ENCODE data around the gene NDUFV2. TPM values are rescaled to one million over a fixed set of nuclear protein-coding genes. Genes with fewer than 3 reads are reported as not detected.

The NDUFV2 gene
- total and polyA plus RNA-seq, 2 of the 8 experiments (the other 6 are each of a cell fraction or from before 2014, with no cell fraction given) = 90.8 to 191 TPM

DNA sequence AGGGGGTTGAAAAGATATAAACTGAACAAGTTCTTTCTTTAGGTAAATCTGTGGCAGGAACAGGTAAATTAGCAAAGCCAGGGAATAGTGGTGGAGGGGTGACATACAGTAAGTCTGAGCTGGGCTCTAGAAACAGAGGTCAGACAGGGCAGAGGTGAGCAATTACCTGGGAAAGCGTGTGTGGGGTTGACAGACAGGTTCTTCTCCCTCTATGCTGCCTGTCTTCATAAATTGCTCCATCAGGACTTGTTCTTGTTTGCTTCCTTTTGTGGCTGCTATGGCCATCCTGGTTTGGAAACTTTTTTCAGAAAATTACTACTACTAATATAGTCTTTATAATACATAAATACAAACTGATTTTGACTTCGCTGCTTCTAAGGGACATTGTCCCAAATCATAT, 30.7 kb downstream of the NDUFV2 start:
- Histone ChIP-seq H2BK5ac (ENCODE audit: low read depth, low read length) (no peak overlapping the region), H3K23me2 (ENCODE audit: low read depth, low read length) (peaks cover 8% of the 10 kb centered on the region), H4K5ac (ENCODE audit: insufficient read length, low read depth, low read length) (no peak overlapping the region), H3K18ac (ENCODE audit: extremely low read depth, low read length) (no peak overlapping the region), H3K79me1 (ENCODE audit: low read depth, low read length) (peaks cover 4% of the 10 kb centered on the region; the same call in 1 of the 2 replicates), H3K4me3 (ENCODE audit: extremely low read depth in 1 of 4, insufficient read depth in 2 of 4, low read depth in 3 of 4, low read length in 4 of 4) (no peak overlapping the region), H3K14ac (ENCODE audit: insufficient read length) (no peak overlapping the region), H2AFZ (ENCODE audit: low read length) (no peak overlapping the region), H2AK5ac (ENCODE audit: low read depth, low read length) (no peak overlapping the region), H2BK20ac (ENCODE audit: low read length) (no peak overlapping the region), H3K56ac (replicated peaks; ENCODE audit: insufficient read length, low read depth, low read length) (no peak overlapping the region), H4K8ac (ENCODE audit: extremely low read depth, insufficient read depth, low read length) (no peak overlapping the region), H2BK12ac (ENCODE audit: low read depth, low read length) (no peak overlapping the region), H3K4ac (replicated peaks; ENCODE audit: insufficient read length, low read depth, low read length) (no peak overlapping the region), H3K27ac (ENCODE audit: low read depth, low read length) (no peak overlapping the region), H2BK15ac (ENCODE audit: low read length) (no peak overlapping the region), H4K20me1 (replicated peaks in 1 of 2; ENCODE audit: control insufficient read depth in 1 of 2, insufficient read depth in 2 of 2, low read length in 2 of 2) (peaks cover 0 to 7% of the 10 kb centered on the region in 2 experiments), H2BK120ac (replicated peaks; ENCODE audit: low read depth, low read length) (no peak overlapping the region), H3K79me2 (ENCODE audit: control insufficient read depth in 1 of 2, insufficient read depth in 2 of 2, low read length in 2 of 2) (peaks cover 4 to 11% of the 10 kb centered on the region in 2 experiments), H3K36me3 (ENCODE audit: control insufficient read depth in 2 of 4, insufficient read depth in 4 of 4, low read length in 3 of 4) (peaks cover 9 to 67% (median 29%) of the 10 kb centered on the region in 4 experiments), H3K9ac (replicated peaks in 1 of 4; ENCODE audit: extremely low read depth in 1 of 4, low read depth in 3 of 4, low read length in 3 of 4) (no peak overlapping the region), H3K4me2 (ENCODE audit: insufficient read depth in 1 of 2, low read depth in 2 of 2, low read length in 2 of 2) (no peak overlapping the region), H3K4me1 (replicated peaks in 1 of 4; ENCODE audit: control insufficient read depth in 3 of 4, insufficient read depth in 4 of 4, low read length in 3 of 4) (peaks cover 0 to 3% (median 1%) of the 10 kb centered on the region in 4 experiments; a peak in 2 of 7 replicates), H3K27me3 (replicated peaks in 1 of 4; ENCODE audit: control insufficient read depth in 3 of 4, extremely low read depth in 1 of 4, insufficient read depth in 3 of 4, low read length in 3 of 4) (no peaks in the 10 kb centered on the region), H3K9me3 (ENCODE audit: insufficient read depth in 2 of 2, low read depth in 1 of 2, low read length in 1 of 2) (no peaks in the 10 kb centered on the region), H4K91ac (replicated peaks; ENCODE audit: insufficient read length, low read length) (no peak overlapping the region), H3K23ac (ENCODE audit: insufficient read length) (no peak overlapping the region)
- FAIRE-seq (no peak), DNase-seq (ENCODE audit: low read depth in 1 of 2, low spot score in 2 of 2) (no peak)
- ChIA-PET POLR2A (ENCODE audit: partially characterized antibody) (interaction anchor here (1.2 kb wide), 1 partner anchor 24 kb away, joined by 3 read pairs; no protein-coding TSS in a partner anchor), CTCF (ENCODE audit: partially characterized antibody) (interaction anchor here (0.5 kb wide), 1 partner anchor 709 kb away, joined by 3 read pairs; no protein-coding TSS in a partner anchor)
- 94% methylated on average over 2 of the region's 2 CpGs; no CpG with 5 or more reads in 1 of the 2 experiments for WGBS, 2 experiments (ENCODE audit: extremely low coverage in 1 of 2, insufficient coverage in 1 of 2, insufficient read length in 1 of 2, insufficient replicate concordance in 2 of 2, low coverage in 1 of 2, low lambda C conversion rate in 2 of 2, missing lambda C conversion rate in 1 of 2)
- TF ChIP-seq, protein P1, sequence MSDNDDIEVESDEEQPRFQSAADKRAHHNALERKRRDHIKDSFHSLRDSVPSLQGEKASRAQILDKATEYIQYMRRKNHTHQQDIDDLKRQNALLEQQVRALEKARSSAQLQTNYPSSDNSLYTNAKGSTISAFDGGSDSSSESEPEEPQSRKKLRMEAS (IDR thresholded peaks at IDR 0.05) = no peak
